HG03103 (cell line): ENCODE results near the gene CEP112.

ENCODE experiments used
- ATAC-seq: cut with Tn5 transposase; IDR thresholded peaks from one replicate; pipeline ENCODE4 v1.9.1; 2021; ENCODE audit warnings: low read depth; ENCODE audit not compliant: unreplicated experiment

The CEP112 gene

DNA sequence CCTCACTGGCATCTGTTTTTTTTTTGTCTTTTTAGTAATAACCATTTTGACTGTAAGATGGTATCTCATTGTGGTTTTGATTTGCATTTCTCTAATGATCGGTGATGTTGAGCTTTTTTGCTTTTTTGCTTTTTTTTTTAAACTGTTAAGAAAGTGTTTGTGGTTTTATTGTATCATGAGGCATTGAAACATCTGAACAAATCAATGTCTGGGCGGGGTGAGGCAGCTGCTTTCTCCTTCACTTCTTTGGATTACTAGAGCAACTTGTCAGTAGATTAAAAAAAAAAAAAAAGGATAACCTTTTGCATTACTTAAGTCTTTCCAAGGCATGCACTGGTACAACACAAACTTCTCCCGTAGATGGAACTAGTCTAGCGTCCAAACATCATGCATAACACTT, 191.7 kb downstream of the CEP112 start:
- no peak for ATAC-seq

- ATAC-seq: no peak
These were observed 193.3 kb downstream of the CEP112 start for GRCh38 chr17:65998675-65999074.

DNA sequence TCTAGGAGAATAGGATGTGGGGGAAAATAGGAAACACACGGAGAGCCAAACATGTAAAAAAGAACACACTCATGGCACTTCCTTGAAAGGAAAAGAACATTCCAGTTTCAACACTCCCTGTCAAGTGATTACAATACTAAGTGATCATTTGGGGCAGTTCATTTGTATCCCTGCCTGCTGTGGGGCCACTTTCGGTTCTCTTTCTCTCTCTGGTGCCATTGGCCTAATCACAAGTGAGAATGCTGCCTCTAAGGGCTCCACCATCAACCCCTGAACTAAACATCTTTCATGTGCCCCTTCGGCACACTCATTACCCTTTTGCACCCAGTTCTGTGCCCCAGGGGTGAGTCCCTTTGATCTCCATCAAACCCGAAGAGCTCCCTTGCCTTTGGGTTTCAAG, 197.3 kb downstream of the CEP112 start:
- no peak for ATAC-seq

DNA sequence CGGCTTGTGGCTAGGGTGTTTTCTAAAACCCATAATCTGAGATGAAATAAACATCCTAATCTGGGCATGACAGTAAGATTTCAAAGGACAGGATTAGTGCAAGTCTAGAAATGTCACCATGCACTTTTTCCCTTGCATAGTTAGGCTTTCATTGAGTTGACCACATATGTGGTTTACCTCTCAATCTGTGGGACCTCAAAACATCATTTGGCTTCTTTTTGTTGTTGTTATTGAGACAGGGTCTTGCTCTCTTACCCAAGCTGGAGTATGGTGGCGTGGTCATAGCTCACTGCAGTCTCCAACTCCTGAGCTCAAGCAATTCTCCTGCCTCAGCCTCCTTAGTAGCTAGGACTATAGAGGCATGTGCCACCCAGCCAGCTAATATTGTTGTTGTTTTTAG, 197.8 kb downstream of the CEP112 start:
- ATAC-seq: no peak

- no peak for ATAC-seq
These were observed 201.3 kb downstream of the CEP112 start for GRCh38 chr17:65990593-65990992.

DNA sequence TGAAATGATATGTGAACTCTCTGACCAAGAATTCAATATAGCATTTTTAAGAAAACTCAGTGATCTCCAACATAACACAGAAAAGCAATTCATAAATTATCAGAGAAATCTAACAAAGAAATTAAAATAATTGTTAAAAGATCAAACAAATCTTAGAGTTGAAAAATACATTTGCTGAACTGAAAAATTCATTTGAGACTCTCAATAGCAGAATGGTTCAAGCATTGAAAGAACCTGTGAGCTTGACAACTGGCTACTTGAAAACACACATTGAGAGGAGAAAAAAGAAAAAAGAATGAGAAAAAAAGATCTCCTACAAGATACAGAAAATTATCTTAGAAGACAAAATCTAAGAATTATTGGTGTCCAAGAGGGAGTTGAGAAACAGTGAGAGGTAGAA, 203.5 kb downstream of the CEP112 start:
- ATAC-seq: no peak

- ATAC-seq: no peak
These were observed 203.9 kb downstream of the CEP112 start for GRCh38 chr17:65987988-65988387.

GRCh38 chr17:65985571-65985970, 206.4 kb downstream of the CEP112 start:
- ATAC-seq: no peak

- ATAC-seq: no peak
These were observed 207.6 kb downstream of the CEP112 start for GRCh38 chr17:65984299-65984698.

GRCh38 chr17:65978871-65979270, 213.1 kb downstream of the CEP112 start:
- no peak for ATAC-seq

DNA sequence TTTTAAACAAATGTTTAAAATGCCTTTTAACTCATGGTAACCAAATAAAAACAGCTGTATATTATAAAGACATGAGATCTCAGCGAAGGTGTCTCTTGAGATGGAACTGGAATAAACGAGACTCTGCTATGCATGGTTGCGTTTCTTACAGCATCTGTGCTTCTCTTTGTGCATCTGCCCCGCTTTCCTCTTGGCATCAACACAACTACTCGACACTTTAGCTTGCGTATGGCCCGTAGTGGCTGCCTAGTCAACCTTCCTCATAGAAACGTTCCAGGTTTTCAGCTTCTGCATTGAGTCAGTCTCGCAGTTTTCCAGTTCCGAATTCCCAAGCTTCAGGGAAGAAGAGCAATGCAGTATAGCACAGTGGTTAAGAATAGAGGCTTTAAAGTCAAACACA, 214.9 kb downstream of the CEP112 start:
- ATAC-seq: no peak

DNA sequence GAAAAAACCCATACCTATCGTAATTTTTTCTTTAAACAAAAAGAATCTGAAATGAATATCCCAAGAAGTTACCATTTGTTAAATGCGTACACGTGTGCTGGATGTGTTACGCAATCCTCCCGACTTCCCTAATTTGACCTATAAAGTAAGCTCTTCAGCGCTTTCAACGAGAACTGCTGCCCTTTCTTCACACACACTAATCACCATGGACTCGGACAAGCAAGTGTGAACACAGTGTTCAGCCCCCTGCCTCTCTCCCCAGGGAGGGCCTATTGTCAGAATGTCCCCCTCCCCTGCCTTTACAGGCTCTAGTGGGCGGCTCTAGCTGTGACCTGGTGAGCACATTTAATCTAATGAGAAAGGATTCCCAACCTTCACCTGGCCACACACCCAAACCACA, 216.1 kb downstream of the CEP112 start:
- ATAC-seq: no peak

GRCh38 chr17:65973237-65973636, 218.7 kb downstream of the CEP112 start:
- no peak for ATAC-seq

- no peak for ATAC-seq
These were observed 224.6 kb downstream of the CEP112 start for GRCh38 chr17:65967372-65967771.

DNA sequence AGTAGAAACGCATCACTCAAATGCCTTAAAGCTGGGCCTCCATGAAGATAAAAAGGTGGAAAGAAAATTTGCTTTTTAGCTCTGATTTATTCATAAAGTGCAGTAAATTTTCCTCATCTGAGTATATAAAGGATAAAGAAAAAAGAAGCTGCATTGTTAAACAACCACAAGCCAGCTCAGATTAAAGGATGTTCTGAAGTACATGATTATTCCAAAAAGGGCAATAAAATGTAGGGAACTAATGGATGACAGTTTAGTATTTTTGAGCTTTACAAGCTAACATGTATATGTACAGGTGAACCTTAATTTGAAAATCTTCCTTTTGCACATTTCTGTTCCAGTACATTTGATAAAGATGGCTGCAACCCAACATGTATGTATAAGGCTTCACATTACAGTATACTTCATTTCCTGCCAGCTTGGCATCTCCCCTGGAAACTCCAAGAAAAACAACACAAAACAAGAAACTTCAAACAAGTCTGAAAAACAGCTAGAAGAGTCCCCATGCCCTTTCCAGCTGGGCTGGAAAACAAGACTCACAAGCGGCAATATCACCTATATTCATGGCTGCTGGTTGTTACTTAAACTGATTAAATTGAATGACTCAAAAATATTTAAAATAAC, 225.7 kb downstream of the CEP112 start:
- ATAC-seq: no peak

DNA sequence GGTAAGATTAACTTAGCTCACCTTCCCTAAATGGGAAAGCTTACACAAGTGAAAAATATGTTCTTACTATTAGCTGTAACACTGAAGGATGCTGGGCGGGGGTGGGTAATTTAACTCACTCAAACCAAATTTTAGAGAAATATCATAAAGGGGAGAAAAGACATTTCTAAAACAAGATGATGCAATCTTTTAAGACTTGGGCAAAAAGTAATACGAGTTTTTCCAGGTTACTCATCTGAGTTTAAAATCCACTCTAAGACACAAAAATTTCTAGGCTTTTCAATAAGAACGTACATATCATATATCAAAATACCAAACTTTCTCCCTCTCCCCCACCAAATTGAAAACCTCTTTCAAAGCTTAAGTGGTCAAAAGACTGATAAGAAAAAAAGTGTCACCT, 228.8 kb downstream of the CEP112 start:
- no peak for ATAC-seq

DNA sequence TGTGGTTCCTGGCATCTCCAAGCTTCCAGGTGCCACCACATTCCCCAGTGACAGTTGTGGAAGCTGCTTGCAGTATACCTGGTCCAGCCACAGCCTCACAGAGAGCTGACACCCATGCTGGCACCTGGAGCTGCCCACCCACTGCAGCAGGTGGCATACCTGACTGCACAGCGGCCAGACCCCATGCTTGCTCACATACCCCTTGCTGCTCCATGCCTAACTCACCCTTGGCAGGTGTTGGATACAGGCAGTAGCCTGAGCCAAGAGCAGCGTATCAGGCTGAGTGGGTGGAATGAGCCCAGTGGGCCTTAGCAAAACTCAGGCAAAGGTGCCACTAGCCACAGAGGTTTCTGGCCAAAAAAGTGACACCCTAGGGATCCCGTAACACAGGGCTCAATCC, 232.3 kb downstream of the CEP112 start:
- no peak for ATAC-seq

- ATAC-seq: no peak
These were observed 235.1 kb downstream of the CEP112 start for GRCh38 chr17:65956814-65957213.

DNA sequence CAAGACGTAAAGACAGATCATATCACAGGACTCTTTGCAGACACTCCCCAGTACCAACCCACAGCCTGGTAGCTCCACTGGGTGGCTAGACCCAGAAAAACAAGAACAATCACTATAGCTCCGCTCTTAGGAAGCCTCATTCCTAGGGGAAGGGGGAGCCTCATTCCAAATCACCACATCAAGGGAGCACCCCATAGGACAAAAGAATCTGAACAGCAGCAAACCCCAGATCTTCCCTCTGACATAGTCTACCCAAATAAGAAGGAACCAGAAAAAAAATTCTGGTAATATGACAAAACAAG, 237.8 kb downstream of the CEP112 start:
- ATAC-seq: no peak

GRCh38 chr17:65953316-65954147, 238.4 kb downstream of the CEP112 start:
- no peak for ATAC-seq

- no peak for ATAC-seq
These were observed 239.3 kb downstream of the CEP112 start for GRCh38 chr17:65952586-65952985.

DNA sequence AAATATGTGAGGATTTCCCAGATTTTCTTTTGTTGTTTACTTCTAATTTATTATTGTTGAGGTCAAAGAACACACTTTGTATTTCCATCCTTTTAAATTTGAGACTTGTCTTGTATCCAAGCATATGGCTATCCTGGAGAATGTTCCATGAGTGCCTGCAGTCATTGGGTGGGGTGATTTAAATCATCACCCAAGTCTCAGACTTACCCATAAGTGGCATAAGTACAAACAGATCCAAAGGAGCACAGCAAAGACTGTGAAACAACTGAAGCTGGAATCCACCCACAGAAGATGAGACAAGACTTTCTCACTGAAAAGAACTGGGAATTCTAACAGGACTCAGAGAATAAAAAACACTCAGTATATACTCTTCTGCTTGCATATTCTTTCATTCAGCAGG, 239.9 kb downstream of the CEP112 start:
- no peak for ATAC-seq
